HuH-7.5 (cell line): Measurements from ENCODE around the gene MLF2.
A peak's percentile ranks its signal among the peaks of the same experiment; 100 is the strongest.
"Not testable (repeated sequence)": the region's sequence is repeated elsewhere in the genome, so short reads cannot be mapped to it uniquely, and the experiment has no call there.

Experiments used
- DNase-seq: peaks from one replicate; pipeline ENCODE4 v3.0.0; 2011; ENCODE audit warnings: low spot score

The MLF2 gene

DNA sequence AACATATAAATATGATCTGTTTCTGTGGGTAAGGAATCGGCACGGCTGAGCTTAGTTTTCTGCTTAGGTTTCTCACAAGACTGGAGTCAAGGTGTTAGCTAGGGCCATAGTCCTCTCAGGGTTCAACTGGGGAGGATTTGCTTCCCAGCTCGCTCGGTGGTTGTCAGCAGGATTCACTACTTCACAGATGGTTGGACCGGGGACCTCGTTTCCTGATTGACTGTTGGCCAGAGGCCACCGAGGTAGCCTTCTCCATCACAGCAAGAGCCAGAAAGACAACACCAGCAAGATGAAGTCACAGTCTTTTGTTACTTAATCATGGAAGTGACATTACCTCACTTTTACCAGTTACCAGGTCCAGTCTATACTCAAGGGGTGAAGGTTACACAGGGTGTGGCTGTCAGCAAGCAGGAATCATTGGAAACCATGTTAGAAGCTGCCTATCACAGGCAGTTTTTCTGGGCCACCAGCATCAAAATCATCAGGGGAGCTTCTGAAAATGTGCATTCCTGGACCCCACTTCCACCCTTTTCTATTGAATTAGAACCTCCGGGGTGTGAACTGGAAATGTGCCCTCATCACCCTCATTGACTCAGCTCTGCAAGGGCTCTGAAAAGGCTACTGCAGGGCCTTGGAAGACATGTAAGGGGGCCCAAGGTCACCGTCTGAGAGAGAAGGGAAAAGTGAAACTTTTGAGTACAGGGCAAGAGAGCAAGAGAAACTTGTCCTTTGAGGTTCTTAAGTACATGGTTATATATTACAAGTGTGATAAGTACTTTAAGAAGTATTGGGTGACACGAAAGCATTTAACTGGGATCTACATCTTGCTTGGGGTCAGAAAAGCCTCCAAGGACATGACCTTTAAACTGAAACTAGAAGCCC is 18.2 kb downstream of the MLF2 start:
- DNase-seq, result no peak

- DNase-seq, result no peak
Measured at GRCh38 chr12:6730169-6730568, 22.8 kb downstream of the MLF2 start.

- no peak for DNase-seq
Measured at GRCh38 chr12:6729186-6729585, 23.8 kb downstream of the MLF2 start.

- DNase-seq, result no peak
Measured at GRCh38 chr12:6725350-6725749, 27.6 kb downstream of the MLF2 start.

DNA sequence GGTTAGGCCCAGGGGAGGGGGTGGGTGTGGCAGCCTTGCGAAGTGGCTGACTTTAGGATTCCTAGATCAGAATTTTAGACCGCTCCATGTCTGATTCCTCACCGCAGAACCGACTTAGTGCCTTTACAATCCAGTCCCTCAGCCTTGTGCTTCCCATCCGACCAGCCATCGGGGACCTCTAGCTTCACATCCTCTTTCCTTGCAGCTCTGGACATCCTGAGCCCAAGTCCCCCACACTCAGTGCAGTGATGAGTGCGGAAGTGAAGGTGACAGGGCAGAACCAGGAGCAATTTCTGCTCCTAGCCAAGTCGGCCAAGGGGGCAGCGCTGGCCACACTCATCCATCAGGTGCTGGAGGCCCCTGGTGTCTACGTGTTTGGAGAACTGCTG is 28.5 kb downstream of the MLF2 start:
- no peak for DNase-seq

GRCh38 chr12:6723607-6724408 is 29.1 kb downstream of the MLF2 start, which contains the start of gene COPS7A:
COPS7A (plus strand) TSS chr12:6724046; CDS start chr12:6724657, 611 bp downstream.
- peak; percentile 95 for DNase-seq

- DNase-seq, result no peak
Measured at GRCh38 chr12:6722863-6723262, 30.1 kb downstream of the MLF2 start.

DNA sequence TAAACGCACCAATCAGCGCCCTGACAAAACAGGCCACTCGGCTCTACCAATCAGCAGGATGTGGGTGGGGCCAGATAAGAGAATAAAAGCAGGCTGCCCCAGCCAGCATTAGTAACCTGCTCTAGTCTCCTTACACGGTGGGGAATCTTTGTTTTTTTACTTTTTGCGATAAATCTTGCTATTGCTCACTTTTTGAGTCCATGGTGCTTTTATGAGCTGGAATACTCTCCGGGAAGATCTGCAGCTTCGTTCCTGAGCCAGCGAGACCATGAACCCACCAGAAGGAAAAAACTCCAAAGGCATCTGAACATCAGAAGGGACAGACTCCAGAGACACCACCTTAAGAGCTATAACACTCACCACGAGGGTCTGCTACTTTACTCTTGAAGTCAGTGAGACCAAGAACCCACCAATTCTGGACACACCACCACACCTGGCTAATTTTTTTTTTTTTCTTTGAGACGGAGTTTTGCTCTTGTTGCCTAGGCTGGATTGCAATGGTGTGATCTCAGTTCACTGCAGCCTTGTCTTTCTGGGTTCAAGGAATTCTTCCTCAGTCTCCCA is 36.0 kb downstream of the MLF2 start:
- no peak for DNase-seq

DNA sequence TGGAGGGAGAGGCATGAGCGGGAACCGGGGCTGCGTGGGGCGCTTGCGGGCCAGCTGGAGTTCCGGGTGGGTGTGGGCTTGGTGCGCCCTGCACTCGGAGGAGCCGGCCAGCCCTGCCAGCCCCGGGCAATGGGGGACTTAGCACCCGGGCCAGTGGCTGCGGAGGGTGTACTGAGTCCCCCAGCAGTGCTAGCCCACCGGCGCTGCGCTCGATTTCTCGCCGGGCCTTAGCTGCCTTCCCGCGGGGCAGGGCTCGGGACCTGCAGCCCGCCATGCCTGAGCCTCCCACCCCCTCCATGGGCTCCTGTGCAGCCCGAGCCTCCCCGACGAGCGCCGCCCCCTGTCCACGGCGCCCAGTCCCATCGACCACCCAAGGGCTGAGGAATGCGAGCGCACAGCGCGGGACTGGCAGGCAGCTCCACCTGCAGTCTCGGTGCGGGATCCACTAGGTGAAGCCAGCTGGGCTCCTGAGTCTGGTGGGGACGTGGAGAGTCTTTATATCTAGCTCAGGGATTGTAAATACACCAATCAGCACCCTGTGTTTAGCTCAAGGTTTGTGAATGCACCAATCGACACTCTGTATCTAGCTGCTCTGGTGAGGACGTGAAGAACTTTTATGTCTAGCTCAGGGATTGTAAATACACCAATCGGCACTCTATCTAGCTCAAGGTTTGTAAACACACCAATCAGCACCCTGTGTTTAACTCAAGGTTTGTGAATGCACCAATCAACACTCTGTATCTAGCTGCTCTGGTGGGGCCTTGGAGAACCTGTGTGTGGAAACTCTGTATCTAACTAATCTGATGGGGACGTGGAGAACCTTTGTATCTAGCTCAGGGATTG is 36.7 kb downstream of the MLF2 start:
- DNase-seq, result not testable (repeated sequence)

- DNase-seq, result no peak
Measured at GRCh38 chr12:6708960-6709394, 44.0 kb downstream of the MLF2 start.

- DNase-seq, result not testable (repeated sequence)
Measured at GRCh38 chr12:6708351-6708750, 44.6 kb downstream of the MLF2 start.

DNA sequence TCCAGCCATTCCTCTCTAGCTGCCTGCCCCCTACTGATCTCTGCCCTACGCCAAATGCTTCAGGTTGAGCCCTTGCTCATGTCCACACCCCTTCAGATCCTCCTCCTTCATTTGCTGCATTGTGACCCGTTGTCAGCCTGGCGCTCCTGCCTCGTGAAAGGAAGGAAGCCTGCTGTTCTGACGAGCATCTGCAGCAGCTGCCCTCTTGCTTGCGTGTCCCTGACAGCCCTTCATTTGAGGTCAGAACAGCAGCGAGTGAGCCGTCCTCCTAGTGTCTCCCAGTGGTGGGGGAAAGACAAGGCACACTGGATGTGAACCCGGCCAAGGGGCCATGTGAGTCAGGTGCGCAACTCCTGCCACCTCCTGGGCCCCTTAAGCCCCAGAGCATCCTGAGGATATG is 49.3 kb downstream of the MLF2 start:
- no peak for DNase-seq

GRCh38 chr12:6701078-6701768 is 51.7 kb downstream of the MLF2 start:
- DNase-seq, result no peak

DNA sequence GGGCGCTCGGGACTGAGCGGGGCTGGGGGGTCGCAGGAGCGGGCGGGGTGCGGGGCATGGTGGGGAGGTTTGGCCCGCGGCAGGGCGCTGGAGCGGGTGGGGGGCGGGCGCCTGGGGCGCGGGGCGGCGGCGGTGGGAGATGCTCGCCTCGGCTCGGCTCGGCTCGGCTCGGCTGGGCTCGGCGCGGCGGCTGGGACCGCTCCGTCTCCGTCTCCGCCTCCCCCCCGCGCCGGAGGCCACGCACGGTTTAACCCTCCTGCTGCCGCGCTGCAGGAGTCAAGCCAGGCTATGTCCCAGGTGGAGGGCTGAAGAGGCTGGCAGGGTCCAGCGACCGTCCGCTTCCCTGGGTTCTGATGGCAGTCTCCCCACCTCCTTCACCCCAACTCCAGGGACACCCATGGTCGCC is 52.3 kb downstream of the MLF2 start, which contains the start of gene PIANP:
TSS of gene PIANP (minus strand) at position 170 of the 406 bp plus-strand sequence. CDS start 2,754 bp downstream, outside the sequence.
- peak; percentile 45 for DNase-seq

DNA sequence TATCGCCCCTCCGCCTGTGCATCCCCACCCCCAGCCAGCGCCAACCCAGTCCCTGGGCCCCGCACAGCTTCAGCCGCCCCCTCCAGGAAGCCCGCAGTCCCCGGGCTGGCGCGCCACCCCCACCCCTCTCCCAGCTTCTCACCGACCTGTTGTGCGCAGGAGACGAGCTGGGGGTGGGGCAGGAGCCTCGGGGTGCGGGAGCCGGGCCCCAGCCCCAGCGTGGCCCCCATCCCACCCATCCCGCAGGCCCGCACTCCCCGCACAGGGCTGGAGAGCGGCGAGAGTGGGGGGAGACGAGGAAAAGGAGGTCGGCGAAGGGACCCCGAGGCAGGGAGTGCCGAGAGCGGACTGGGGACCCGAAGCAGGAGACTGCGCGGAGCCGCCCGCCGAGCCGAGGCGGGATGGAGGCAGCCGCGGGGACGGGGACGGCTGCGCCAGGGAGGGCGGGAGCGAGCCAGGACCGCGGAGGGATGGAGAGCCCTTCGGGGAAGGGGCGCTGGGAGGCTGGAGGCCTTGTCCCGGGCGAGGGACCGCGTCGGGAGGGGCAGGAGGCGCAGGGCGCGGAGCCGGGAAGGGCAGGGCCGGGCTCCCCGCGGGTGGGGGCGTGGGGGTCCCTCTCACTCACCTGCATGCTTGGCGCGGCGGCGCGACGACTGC is 52.8 kb downstream of the MLF2 start:
- DNase-seq, result peak; percentile 58

- no peak for DNase-seq
Measured at GRCh38 chr12:6699259-6699988, 53.5 kb downstream of the MLF2 start.

GRCh38 chr12:6698352-6699046 is 54.4 kb downstream of the MLF2 start:
- no peak for DNase-seq
